HFFc6 (cell line): ENCODE measurements around the gene EDA. TPM values are rescaled to one million over a fixed set of nuclear protein-coding genes. Genes with fewer than 3 reads are reported as not detected.

ENCODE experiments used
- DNase-seq: peaks from one replicate; pipeline ENCODE4 v3.0.0-alpha.2; 2018
- H3K27ac Mint-ChIP-seq: 2 replicates; pipeline ENCODE4 v1.8.0; 2020; ENCODE audit warnings: mild to moderate bottlenecking, mixed read lengths
- H3K27me3 Mint-ChIP-seq: 2 replicates; pipeline ENCODE4 v1.8.0; 2021; ENCODE audit warnings: mild to moderate bottlenecking, moderate library complexity, mixed read lengths; ENCODE audit not compliant: insufficient read depth
- H3K36me3 Mint-ChIP-seq: 2 replicates; pipeline ENCODE4 v1.8.0; 2021; ENCODE audit warnings: low read depth, mixed read lengths
- H3K4me1 Mint-ChIP-seq: 2 replicates; pipeline ENCODE4 v1.8.0; 2020; ENCODE audit warnings: low read depth, mixed read lengths
- H3K4me3 Mint-ChIP-seq: 2 replicates; pipeline ENCODE4 v1.8.0; 2020; ENCODE audit warnings: mild to moderate bottlenecking, moderate library complexity, mixed read lengths
- H3K9me3 Mint-ChIP-seq: 2 replicates; pipeline ENCODE4 v1.8.0; 2020; ENCODE audit warnings: mild to moderate bottlenecking, mixed read lengths
- CTCF ChIP-seq: fragments of 200-600 bp; sonication (generic); IDR thresholded peaks from 2 replicates; pipeline ENCODE4 v1.5.0; 2021; ENCODE audit warnings: antibody characterized with exemption, mild to moderate bottlenecking
- total RNA-seq, 6 experiments: library from RNA; stranded (reverse); fragmentation: NEBNext Ultra II Directional; extraction: Animal tissue kit (Norgen Biotek cat#: 25700); gene quantifications; 2 replicates in 1 of 6; 3 replicates in 5 of 6; pipeline ENCODE4 v1.2.3, GENCODE V29; 2021

The EDA gene
- total RNA-seq, 6 experiments from 2014 or later = 0.08 to 0.34 (median 0.14) TPM

GRCh38 chrX:69876221-69876620, 260.3 kb downstream of the EDA start:
- no peak for DNase-seq
- Mint-ChIP-seq H3K4me1 (no peaks in the 10 kb centered on the region), H3K4me3 (no peak overlapping the region), H3K27me3 (peaks cover 2% of the 10 kb centered on the region), H3K9me3 (peaks cover 3% of the 10 kb centered on the region), H3K27ac (no peak overlapping the region), H3K36me3 (no peaks in the 10 kb centered on the region)
- TF ChIP-seq CTCF = no peak

GRCh38 chrX:69884210-69884609, 268.3 kb downstream of the EDA start:
- Mint-ChIP-seq H3K4me1 (no peaks in the 10 kb centered on the region), H3K27me3 (peaks cover 2% of the 10 kb centered on the region), H3K27ac (no peak overlapping the region), H3K9me3 (peaks cover 4% of the 10 kb centered on the region; the same call in 1 of the 2 replicates), H3K4me3 (no peak overlapping the region), H3K36me3 (no peaks in the 10 kb centered on the region)
- DNase-seq = no peak
- TF ChIP-seq CTCF = no peak

GRCh38 chrX:69896046-69896445, 280.1 kb downstream of the EDA start:
- no peak for TF ChIP-seq CTCF
- H3K4me1 Mint-ChIP-seq = no peaks in the 10 kb centered on the region
- no peak for DNase-seq
- no peaks in the 10 kb centered on the region for H3K27me3 Mint-ChIP-seq
- no peak overlapping the region for H3K4me3 Mint-ChIP-seq
- no peaks in the 10 kb centered on the region; the same call in 1 of the 2 replicates for H3K9me3 Mint-ChIP-seq
- no peaks in the 10 kb centered on the region for H3K36me3 Mint-ChIP-seq
- H3K27ac Mint-ChIP-seq = no peak overlapping the region

GRCh38 chrX:69900491-69900890, 284.6 kb downstream of the EDA start:
- DNase-seq = no peak
- peaks cover 5% of the 10 kb centered on the region; the same call in 1 of the 2 replicates for H3K9me3 Mint-ChIP-seq
- no peak overlapping the region for H3K4me3 Mint-ChIP-seq
- no peak for TF ChIP-seq CTCF
- no peaks in the 10 kb centered on the region for H3K27me3 Mint-ChIP-seq
- H3K4me1 Mint-ChIP-seq = no peaks in the 10 kb centered on the region
- no peak overlapping the region for H3K27ac Mint-ChIP-seq
- no peaks in the 10 kb centered on the region for H3K36me3 Mint-ChIP-seq

- no peaks in the 10 kb centered on the region for H3K27me3 Mint-ChIP-seq
- no peaks in the 10 kb centered on the region for H3K4me1 Mint-ChIP-seq
- no peak overlapping the region for H3K4me3 Mint-ChIP-seq
- no peak for DNase-seq
- no peaks in the 10 kb centered on the region for H3K36me3 Mint-ChIP-seq
- TF ChIP-seq CTCF = no peak
- H3K27ac Mint-ChIP-seq = no peak overlapping the region
- peaks cover 5% of the 10 kb centered on the region; the same call in 1 of the 2 replicates for H3K9me3 Mint-ChIP-seq
Measured at GRCh38 chrX:69906447-69906846, 290.5 kb downstream of the EDA start.

GRCh38 chrX:69914781-69915180, 298.9 kb downstream of the EDA start:
- Mint-ChIP-seq H3K4me3 (no peak overlapping the region), H3K36me3 (no peaks in the 10 kb centered on the region), H3K27me3 (no peaks in the 10 kb centered on the region), H3K27ac (no peak overlapping the region), H3K4me1 (no peaks in the 10 kb centered on the region), H3K9me3 (no peaks in the 10 kb centered on the region)
- TF ChIP-seq CTCF = no peak
- DNase-seq = no peak
